ENCODE measurements around the gene RAB31. TPM values are rescaled to one million over a fixed set of nuclear protein-coding genes. Genes with fewer than 3 reads are reported as not detected.
"Not testable (repeated sequence)": the region's sequence is repeated elsewhere in the genome, so short reads cannot be mapped to it uniquely, and the experiment has no call there.

Gene RAB31
- total RNA-seq, 1 donor from 2014 or later, result 32.2 TPM

DNA sequence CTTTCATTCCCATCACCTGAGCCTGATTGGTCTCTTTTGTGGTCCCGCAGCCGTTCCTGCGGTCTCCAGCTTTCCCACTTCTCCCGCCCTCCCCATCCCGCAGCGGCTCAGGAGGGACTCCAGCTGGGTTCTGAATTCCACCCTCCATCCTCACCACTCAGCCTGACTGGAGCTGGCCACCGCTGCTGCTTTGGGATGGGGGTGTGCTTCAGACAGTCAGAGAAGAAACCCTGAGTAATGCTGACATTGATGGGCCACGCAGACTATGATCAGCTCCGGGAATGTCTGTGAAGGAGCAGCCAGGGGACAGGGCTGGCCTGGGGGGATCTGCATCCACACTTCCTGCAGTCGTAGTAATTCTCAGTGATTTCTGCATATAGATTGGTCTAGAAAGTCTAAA, 131.8 kb downstream of the RAB31 start:
- DNase-seq (ENCODE audit: low spot score), result no peak
- intact Hi-C loops (cut with DNase I), result no loop called here

DNA sequence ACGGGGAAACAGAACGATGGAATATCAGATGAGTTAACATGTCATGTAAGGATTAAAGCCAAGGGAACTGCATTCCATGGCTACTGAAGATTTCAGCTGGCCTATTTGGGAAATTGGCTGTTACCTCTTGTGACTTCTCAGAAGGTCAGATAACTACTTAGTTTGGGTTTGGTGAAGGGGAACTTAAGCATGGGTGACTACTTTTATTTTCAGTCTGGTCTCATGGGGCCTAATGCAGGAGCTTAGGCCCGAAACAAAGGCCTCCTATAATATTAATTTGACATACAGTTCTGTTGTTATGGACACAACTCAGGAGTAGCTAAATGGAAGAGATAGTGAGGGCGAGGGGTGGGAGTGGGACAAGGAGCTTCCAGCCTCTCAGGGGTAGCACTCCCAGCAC, 133.7 kb downstream of the RAB31 start:
- DNase-seq (ENCODE audit: low spot score), result no peak

DNA sequence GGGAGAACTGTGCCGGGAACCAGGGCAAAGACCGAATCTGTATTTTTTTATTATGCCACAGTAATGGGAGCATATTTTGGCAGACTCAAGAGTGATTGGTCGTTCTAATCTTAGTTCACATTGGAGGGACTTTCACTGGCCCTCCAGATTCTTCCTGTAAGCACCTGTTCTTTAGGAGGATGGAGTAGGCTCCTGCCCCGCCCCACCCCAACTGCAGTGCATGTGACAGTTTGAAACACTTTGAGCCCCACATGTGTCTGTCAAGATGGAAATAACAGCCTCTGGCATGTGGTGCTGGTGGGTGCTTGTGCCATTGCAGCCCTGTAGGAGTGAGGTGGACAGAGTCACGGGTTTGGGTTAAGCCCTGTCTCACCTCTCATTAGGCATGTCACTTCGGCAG, 134.3 kb downstream of the RAB31 start:
- DNase-seq (ENCODE audit: low spot score), result no peak
- intact Hi-C loops (cut with DNase I), result no loop called here

More for the DNA sequence above, 133.7 kb downstream of the RAB31 start:
- intact Hi-C loops (cut with DNase I), result no loop called here

DNA sequence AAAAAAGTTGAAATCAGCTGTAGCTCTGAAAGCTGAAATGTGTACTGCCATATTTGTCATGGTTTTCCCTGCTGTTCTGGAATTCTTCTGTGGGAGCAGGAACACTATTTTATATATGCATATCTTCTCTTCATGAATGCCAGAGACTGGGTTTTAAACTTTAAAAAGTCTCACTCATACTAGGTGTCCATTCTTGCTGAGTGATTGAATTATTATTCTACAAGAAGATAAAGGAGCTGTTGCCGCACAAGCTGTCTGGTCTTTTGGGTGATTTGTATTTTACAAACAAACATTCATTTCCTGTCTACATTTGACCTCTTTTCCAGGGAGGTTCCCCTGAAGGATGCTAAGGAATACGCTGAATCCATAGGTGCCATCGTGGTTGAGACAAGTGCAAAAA, 137.2 kb downstream of the RAB31 start:
- DNase-seq (ENCODE audit: low spot score), result no peak
- intact Hi-C loops (cut with DNase I), result no loop called here

DNA sequence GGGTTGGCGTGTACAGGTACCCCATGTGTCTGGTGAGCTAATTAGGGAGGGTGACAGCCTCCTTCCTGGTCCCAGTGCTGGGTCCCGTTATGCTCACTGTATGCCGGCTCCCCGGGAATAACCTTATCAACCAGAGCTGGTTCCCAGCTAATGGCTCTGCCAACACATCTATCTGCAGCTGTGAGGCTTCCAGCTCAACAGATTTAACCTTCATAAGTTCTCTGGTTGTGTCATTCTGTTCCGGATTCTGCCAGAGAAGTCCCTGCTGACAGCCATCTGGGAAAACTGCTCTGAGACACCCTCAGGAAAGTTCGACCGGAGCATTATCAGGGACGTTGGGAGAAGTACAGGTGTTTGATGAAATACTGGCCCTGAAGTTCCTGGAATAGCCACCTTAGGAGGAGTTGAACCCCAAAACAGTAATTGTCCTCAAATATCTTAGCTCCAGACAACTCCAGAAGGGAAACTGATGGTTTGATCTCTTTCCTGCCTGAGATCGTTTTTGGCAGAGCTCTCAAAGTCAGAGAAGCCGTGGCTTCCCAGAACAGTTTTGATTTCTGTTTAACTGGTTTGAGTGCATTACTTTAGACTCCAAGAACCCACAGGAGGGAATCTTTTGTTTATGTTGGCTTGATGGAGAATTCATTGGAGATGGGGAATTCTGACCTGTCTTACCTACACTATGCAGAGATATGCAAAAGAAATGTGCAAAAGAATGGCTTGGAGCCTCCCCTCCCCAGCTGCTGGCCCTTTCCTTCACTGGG, 138.2 kb downstream of the RAB31 start:
- intact Hi-C loops (cut with DNase I), result no loop called here
- DNase-seq (ENCODE audit: low spot score), result no peak

DNA sequence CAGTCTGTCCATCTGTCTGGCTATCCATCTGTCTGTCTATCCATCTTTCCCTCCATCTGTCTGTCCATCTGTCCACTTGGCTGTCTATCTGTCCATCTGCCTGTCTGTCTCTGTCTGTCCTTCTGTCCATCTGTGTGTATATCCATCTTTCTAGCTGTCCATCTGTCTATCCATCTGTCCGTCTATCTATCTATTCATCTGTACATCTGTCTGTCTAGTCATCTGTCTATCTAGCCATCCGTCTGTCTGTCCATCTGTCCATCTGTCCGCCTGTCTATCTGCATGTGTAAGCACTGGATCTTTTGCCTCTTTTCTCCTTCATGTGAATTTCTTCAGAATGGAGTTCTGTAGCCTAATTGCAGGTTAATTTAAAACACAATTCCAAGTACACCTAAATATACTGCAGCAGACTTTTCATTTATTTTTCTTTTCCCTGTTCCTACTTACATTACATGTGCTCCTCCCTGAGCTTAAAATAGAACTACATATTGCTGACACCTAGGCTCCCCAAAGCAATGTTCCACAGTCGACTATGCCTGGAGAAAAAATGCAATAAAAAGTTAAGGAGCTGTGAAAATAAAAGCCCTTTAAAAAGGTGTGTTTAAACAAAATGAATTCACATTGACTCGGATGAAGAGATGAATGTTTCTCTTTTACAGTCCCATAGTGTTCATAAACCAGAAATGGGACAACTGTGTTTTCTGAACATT, 140.2 kb downstream of the RAB31 start:
- no peak for DNase-seq (ENCODE audit: low spot score)
- intact Hi-C loops (cut with DNase I), result no loop called here

DNA sequence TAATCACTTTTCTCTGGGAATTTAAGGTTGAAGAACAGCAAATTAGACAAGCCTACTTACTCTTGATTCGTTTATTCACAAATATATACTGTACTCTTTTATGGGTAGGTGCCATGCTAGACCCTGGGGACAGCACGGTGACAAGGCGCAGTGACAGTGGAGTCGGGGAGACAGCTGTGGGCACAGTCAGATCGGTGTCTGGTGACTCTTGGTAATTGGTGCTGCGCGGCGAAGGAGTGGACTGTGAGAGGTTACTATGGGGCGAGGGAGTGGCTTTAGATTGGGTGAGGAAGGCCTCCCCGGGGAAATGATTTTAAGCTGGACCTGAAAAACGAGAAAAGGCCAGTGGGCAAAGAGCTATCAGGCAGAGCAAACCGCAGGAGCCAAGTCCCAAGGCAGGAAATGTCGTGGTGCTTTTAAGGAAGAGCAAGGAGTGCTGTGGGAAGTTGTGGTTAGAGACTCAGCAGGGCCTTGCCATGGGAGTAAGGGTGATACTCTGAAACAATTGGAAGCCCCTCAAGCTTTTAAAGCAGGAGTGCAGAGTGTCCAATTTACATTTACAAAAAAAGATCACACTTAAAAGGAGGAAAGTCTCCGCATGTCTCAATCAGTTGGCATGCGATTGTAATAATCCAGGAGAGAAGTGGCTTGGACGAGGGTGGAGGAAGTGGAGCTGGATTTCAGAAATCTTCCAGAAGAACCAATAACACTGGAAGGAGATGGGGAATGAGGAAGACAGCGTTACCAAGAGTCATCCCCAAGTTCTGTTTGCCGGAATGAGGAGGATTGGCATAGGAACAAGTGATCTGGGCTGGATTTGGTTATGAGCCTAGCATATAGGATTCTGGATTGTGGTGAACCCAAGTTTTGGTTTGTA, 141.5 kb downstream of the RAB31 start:
- DNase-seq (ENCODE audit: low spot score), result no peak
- intact Hi-C loops (cut with DNase I), result no loop called here

DNA sequence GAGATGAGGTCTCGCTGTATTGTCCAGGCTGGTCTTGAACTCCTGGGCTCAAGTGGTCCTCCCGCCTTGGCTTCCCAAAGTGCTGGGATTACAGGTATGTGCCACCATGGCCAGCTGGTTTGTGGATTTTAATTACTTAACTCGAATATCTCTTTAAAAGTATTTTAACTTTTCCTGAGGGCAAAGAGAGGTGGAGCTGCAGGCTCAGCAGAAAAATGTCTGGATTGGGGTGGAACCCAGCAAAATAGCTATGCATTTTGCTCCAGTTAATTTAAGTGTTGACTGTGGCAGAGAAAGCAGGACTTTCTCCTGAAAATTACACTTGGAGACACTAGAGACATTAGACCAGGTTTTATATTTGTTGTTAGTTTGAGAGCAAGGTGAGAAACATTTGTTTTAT, 142.2 kb downstream of the RAB31 start:
- no peak for DNase-seq (ENCODE audit: low spot score)
- intact Hi-C loops (cut with DNase I), result no loop called here

DNA sequence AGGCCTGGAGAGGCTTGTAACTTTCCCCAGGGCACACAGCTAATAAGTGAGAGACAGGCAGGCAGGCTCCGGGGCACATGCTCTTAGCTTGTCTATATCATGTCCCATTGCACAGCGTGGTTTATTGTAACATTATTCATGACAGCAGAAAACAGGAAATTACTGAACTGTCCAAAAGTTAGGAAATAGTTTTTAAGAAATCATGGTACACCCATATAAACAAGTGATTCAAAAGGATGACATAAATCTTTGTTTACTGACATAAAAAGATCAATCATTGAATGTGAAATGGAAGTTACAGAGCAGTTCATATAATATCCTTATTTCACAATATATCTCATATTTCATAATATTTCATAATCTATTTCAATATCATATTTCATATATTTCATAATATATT, 143.4 kb downstream of the RAB31 start:
- DNase-seq (ENCODE audit: low spot score), result no peak
- intact Hi-C loops (cut with DNase I), result no loop called here

DNA sequence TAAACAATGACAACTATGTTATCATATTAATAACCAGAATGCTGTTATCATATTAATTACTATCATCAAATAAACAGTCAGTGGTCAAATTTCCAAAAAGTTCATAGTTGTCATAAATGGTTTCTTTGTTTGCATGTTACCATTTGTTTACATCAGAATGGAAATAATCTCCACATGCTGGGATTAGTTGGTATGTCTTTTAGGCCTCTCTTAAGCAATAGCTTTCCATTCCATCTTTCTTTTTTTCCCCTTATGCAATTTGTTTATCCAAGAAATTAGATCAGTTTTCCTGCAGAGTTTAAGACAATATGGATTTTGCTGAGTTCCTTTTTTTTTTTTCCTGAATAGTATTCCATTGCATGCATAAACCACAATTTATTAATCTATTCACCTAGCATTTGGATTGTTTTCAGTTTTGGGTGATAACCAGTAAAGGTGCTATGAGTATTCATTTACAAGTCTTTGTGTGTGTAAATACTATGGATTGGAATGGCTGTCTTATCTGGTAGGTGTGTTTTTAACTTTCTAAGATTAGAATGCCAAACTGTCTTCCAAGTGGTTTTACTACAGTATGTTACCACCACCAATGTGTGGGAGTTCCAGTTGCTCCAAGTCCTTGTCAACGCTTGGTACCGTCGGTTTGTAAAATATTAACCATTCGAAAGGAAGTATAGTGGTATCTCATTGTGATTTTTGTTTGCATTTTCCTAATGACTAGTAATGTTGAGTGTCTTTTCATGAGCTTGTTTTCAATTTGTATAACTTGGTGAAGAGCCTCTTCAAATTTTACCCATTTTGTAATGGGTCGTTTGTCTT, 144.4 kb downstream of the RAB31 start:
- intact Hi-C loops (cut with DNase I), result no loop called here
- no peak for DNase-seq (ENCODE audit: low spot score)

DNA sequence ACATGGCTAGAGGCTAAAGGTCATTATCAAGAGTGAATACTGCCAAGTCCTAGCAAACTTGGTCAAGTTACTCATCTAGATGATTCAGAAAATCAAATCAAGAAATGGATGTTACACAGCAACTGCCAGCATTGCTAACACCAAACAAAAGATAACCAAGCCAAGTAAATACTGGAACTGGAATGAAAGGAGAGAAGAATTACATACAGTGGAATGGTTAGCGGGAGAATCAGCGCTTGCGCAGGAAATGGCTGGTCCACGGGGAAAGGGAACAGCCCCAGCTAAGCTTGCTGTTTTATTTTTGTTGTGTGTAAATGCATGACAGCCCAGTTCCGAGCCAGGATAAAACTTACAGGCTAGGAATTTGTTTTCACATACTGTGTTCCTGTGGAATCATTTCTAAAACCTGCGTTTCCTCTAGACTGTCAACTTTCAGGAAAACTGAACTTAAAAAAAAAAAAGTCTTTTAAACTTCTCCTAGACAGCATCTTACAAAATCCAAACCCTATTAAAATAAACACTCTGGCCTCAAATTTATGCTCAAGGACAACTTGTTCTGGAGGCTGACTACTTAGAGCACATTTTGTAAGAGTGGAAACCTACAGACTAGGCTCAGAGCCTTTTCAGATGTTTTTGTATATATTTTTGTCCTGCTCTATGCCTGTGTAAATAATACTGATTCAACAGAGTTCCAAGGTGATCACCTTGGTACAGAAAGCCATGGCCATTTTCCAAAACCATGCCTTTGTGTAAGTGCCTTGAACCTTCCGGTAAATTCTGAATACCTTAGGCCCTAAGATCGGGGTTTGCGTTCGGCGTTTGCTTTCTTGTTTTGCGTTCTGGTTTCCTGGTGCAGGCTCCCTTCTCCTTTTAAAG, 146.9 kb downstream of the RAB31 start:
- DNase-seq (ENCODE audit: low spot score), result no peak
- intact Hi-C loops (cut with DNase I), result no loop called here

DNA sequence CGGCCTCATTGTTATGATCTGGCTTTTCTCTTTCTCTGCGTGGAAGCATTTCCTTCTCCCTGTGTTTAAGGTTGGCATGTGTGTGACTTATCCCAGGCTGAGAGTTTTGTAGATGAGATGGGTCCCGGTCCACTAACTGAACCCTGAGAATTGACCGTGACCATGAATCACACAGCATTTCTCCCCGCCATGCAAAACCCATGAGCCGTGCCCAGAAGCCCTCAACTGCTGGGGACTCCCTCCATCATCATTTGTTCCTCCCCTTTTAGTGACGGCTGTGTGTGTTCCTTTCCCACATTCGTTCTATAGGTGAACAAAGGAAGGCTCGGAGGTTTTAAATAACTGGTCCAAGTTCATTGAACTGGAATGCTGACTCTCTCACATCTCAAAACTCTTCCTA, 147.6 kb downstream of the RAB31 start:
- intact Hi-C loops (cut with DNase I), result no loop called here
- no peak for DNase-seq (ENCODE audit: low spot score)

DNA sequence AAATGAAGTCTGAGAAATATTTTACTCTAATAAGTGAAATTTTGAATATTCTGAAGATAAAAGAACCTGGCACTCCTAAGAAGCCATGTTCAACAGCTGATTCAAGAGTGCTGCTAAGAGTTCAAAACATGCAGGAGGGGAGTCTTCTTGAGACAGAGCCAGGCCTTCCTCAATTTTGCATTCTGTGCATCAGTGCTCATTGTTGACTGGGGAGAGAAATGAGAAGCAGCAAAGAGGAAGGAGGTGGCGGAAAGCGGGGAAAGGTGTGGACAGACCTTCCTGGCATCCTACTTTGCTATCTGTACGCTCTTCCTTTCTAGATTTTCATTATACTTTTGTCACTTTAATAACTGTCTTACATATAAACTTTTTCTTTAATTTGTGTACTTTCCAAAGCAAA, 148.0 kb downstream of the RAB31 start:
- DNase-seq (ENCODE audit: low spot score), result no peak
- intact Hi-C loops (cut with DNase I), result no loop called here

DNA sequence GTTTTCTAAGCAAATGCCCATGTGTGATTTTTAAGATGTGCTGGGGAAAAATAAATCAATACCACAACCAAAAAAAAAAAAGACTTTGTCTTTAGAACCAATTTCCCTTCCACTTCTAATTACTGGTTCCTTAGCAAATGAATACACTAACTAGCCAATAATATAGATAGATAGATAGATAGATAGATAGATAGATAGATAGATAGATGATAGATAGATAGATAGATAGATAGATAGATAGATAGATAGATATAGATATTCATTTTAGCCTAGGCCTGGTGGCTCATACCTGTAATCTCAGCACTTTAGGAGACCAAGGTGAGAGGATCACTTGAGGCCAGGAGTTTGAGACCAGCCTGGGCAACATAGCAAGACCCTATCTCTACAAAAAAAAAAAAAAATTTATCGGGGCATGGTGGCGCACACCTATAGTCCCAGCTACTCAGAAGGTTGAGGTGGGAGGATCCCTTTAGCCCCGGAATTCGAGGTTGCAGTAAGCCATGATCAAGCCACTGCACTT, 149.4 kb downstream of the RAB31 start:
- intact Hi-C loops (cut with DNase I), result not testable (repeated sequence)

DNA sequence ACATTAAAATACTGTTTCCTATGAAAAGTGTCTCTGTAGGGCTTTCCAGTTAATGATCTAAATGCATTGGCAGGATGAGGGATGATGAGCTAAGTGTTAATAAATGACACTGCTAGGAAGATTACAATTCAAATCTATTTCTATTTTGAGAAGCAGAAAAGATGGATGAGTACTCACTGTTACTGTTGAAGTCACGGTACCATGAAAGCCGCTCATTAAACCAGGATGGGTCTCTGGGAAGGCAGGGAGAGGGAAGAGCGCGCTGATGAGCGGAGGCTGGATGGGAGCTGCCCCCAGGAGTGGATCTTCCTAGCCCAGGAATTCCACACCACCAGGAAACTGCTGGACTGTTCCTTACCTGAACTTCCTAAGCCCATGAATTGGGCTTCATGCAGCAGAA, 150.5 kb downstream of the RAB31 start:
- intact Hi-C loops (cut with DNase I), result no loop called here

More for the DNA sequence above, 149.4 kb downstream of the RAB31 start:
- not testable (repeated sequence) for DNase-seq (ENCODE audit: low spot score)

DNA sequence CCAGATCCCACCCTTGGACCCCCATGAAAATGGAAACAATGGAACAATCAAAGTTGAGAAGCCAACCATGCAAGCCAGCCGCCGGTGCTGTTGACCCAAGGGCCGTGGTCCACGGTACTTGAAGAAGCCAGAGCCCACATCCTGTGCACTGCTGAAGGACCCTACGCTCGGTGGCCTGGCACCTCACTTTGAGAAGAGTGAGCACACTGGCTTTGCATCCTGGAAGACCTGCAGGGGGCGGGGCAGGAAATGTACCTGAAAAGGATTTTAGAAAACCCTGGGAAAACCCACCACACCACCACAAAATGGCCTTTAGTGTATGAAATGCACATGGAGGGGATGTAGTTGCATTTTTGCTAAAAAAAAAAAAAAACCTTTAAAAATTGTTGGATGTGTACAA, 151.1 kb downstream of the RAB31 start:
- no peak for DNase-seq (ENCODE audit: low spot score)
- intact Hi-C loops (cut with DNase I), result no loop called here

More for the DNA sequence above, 150.5 kb downstream of the RAB31 start:
- no peak for DNase-seq (ENCODE audit: low spot score)

DNA sequence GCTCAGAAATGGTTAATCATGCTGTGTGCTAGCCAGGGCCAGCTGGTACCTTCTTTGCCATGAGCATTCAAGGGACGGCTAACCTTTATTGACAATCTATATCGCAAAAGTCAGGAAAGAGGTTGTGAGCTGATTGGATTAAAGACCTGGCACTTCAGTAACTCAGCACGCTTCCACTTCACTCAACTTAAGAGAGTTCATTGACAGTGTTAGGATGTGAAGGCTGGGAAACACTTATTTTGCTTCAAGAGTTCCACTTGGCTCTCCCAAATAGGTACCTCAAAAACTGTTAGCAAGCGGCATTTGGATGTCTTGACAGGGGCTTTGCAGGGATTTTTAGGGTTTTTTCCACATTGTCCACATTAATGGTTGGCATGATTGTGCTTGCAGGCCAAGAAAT, 152.6 kb downstream of the RAB31 start:
- no peak for DNase-seq (ENCODE audit: low spot score)
- intact Hi-C loops (cut with DNase I), result no loop called here

DNA sequence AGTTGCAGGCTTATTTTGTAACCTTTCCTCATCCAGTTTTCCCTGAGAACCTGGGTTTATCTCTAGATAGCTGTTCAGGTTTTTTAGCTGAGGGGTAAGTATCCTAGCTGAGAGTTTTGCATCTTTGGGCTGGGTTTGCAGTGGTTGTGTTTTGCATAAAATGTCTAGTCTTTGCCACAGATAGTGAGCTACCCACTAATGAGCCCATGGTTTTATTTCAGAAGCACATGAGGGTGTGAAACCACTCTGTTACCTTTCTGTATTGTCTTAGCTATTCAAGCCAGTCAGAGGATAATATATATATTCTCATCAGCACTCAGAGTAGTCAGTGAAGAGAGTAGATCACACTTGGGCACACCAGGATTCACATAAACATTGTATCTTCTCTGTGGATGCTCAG, 153.1 kb downstream of the RAB31 start:
- DNase-seq (ENCODE audit: low spot score), result no peak
- intact Hi-C loops (cut with DNase I), result no loop called here
